Activated CD4-positive, alpha-beta T cell treated with anti-CD3 and anti-CD28 coated beads, Interleukin-10, Interleukin-2, amounts not matched to agents 100 ng/mL and 50 ng/mL, durations not matched to agents 16 hours and 8 hours (primary cell): ENCODE results near the gene KCNIP3.
"Not testable (repeated sequence)": the region's sequence is repeated elsewhere in the genome, so short reads cannot be mapped to it uniquely, and the experiment has no call there.

Experiments used
- DNase-seq: peaks from one replicate; pipeline ENCODE4 v3.0.0-alpha.2; 2020

KCNIP3 gene

GRCh38 chr2:95389245-95390119 lies 92.3 kb downstream of the KCNIP3 start:
- peak; percentile 61 for DNase-seq

- DNase-seq, result no peak
These were observed 93.2 kb downstream of the KCNIP3 start for GRCh38 chr2:95390272-95390880.

- no peak for DNase-seq
These were observed 93.8 kb downstream of the KCNIP3 start for GRCh38 chr2:95390881-95391321.

- no peak for DNase-seq
These were observed 94.6 kb downstream of the KCNIP3 start for GRCh38 chr2:95391641-95392310.

- DNase-seq, result no peak
These were observed 95.2 kb downstream of the KCNIP3 start for GRCh38 chr2:95392320-95392719.

- no peak for DNase-seq
These were observed 95.7 kb downstream of the KCNIP3 start for GRCh38 chr2:95392730-95393455.

- no peak for DNase-seq
These were observed 96.8 kb downstream of the KCNIP3 start for GRCh38 chr2:95393901-95394300.

- no peak for DNase-seq
These were observed 101.9 kb downstream of the KCNIP3 start for GRCh38 chr2:95399061-95399460.

- no peak for DNase-seq
These were observed 104.3 kb downstream of the KCNIP3 start for GRCh38 chr2:95401480-95401879.

GRCh38 chr2:95402004-95402369 lies 104.8 kb downstream of the KCNIP3 start:
- DNase-seq, result not testable (repeated sequence)

- peak; percentile 97 for DNase-seq
These were observed 105.4 kb downstream of the KCNIP3 start, which contains the start of gene FAHD2A for GRCh38 chr2:95402370-95403203. TSS of gene FAHD2A (plus strand) at chr2:95402708. CDS start at chr2:95405559, 2,851 bp downstream.

- peak; percentile 59 for DNase-seq
These were observed 106.1 kb downstream of the KCNIP3 start for GRCh38 chr2:95403204-95403721.

GRCh38 chr2:95403824-95404223 lies 106.7 kb downstream of the KCNIP3 start:
- DNase-seq, result not testable (repeated sequence)

GRCh38 chr2:95404676-95405075 lies 107.5 kb downstream of the KCNIP3 start:
- not testable (repeated sequence) for DNase-seq

GRCh38 chr2:95411239-95411638 lies 114.1 kb downstream of the KCNIP3 start:
- not testable (repeated sequence) for DNase-seq

GRCh38 chr2:95414015-95414594 lies 117.0 kb downstream of the KCNIP3 start:
- peak; percentile 71 for DNase-seq

GRCh38 chr2:95415138-95415537 lies 118.0 kb downstream of the KCNIP3 start:
- DNase-seq, result not testable (repeated sequence)

- not testable (repeated sequence) for DNase-seq
These were observed 118.4 kb downstream of the KCNIP3 start for GRCh38 chr2:95415561-95415960.

- not testable (repeated sequence) for DNase-seq
These were observed 130.2 kb downstream of the KCNIP3 start for GRCh38 chr2:95427196-95427867.

GRCh38 chr2:95429748-95430467 lies 132.8 kb downstream of the KCNIP3 start:
- DNase-seq, result not testable (repeated sequence)
